K562 (cell line): ENCODE results near the gene SLC16A5. TPM values are rescaled to one million over a fixed set of nuclear protein-coding genes. Genes with fewer than 3 reads are reported as not detected.

ENCODE experiments used
- BRCA1 ChIP-seq, 2 experiments: fragments of 450-650 bp in 1 of 2; sonication (generic) in 1 of 2; formaldehyde crosslinking in 1 of 2; IDR thresholded peaks; 2 replicates each; pipeline versions ENCODE4 v1.5.0 to v1.6.1; 2017 to 2020; ENCODE audit warnings: mild to moderate bottlenecking in 1 of 2, missing genetic modification reagents in 1 of 2
- CREB1 ChIP-seq, 2 experiments: sonication (generic) in 1 of 2; formaldehyde crosslinking in 1 of 2; IDR thresholded peaks; 2 replicates each; pipeline versions ENCODE4 v1.6.1 to v1.8.0; 2012 to 2022; ENCODE audit warnings: inconsistent platforms in 1 of 2, mild to moderate bottlenecking in 1 of 2, missing genetic modification reagents in 1 of 2, moderate library complexity in 1 of 2
- HDAC1 ChIP-seq, 2 experiments: fragments of 450-650 bp; IDR thresholded peaks; 2 replicates each; pipeline ENCODE4 v1.6.1; 2016 to 2017; ENCODE audit warnings: inconsistent platforms in 1 of 2, mild to moderate bottlenecking in 1 of 2, moderate library complexity in 1 of 2
- HNRNPK ChIP-seq: fragments of 200-400 bp; formaldehyde crosslinking; IDR thresholded peaks from one replicate; pipeline ENCODE4 v1.6.1; 2018; ENCODE audit warnings: mild to moderate bottlenecking, low read depth, low read length; ENCODE audit not compliant: poor library complexity, severe bottlenecking
- HSF4 ChIP-seq: fragments of 250-450 bp; sonication (Bioruptor Pico); IDR thresholded peaks from 2 replicates; pipeline ENCODE4 v2.1.2; 2022; ENCODE audit warnings: mild to moderate bottlenecking, moderate library complexity, borderline replicate concordance
- POLR2AphosphoS5 ChIP-seq: IDR thresholded peaks from 2 replicates; pipeline ENCODE4 v1.6.1; 2011; ENCODE audit warnings: mild to moderate bottlenecking, low read depth, low read length, moderate library complexity; ENCODE audit not compliant: control insufficient read depth, insufficient read depth
- RBM25 ChIP-seq: fragments of 200-400 bp; formaldehyde crosslinking; IDR thresholded peaks from 2 replicates; pipeline ENCODE4 v1.6.1; 2018; ENCODE audit warnings: low read length, low read depth, moderate library complexity; ENCODE audit not compliant: severe bottlenecking
- SIX5 ChIP-seq, 2 experiments: IDR thresholded peaks; 2 replicates each; pipeline ENCODE4 v1.6.1; 2011; ENCODE audit warnings: low read length in 2 of 2, borderline replicate concordance in 1 of 2, low read depth in 1 of 2, mild to moderate bottlenecking in 1 of 2, moderate library complexity in 1 of 2; ENCODE audit not compliant: insufficient read depth in 1 of 2
- ZNF408 ChIP-seq: fragments of 250-450 bp; sonication (Bioruptor Pico); IDR thresholded peaks from 2 replicates; pipeline ENCODE4 v1.4.0; 2020; ENCODE audit warnings: low read depth, mild to moderate bottlenecking, moderate library complexity
- ZNF696 ChIP-seq: fragments of 250-450 bp; sonication (Bioruptor Pico); conservative IDR thresholded peaks from 2 replicates; pipeline ENCODE4 v1.4.0; 2020; ENCODE audit warnings: mild to moderate bottlenecking, moderate library complexity
- ZNF766 ChIP-seq: fragments of 200-800 bp; sonication (Bioruptor generic); conservative IDR thresholded peaks from 2 replicates; pipeline ENCODE4 v1.6.1; 2016; ENCODE audit warnings: missing genetic modification characterization, missing compliant biosample characterization
- polyA plus RNA-seq, 8 experiments: library from polyadenylated mRNA; depleted of rRNA in 4 of 8; stranded (reverse) in 5 of 8; unstranded in 3 of 8; fragments of >200 nt; fragmentation: Nextera tagmentation in 2 of 8; fragmentation: Illumina TruSeq in 1 of 8; extraction: Ambion mirVana in 2 of 8; extraction: Trizol in 1 of 8; gene quantifications; 2 replicates each; pipeline versions ENCODE4 v1.2.1 to v1.2.3, GENCODE V29; 2011 to 2014; ENCODE audit warnings: inconsistent platforms in 1 of 8, missing spikeins in 1 of 8
- total RNA-seq, 7 experiments: library from RNA; depleted of rRNA in 6 of 7; stranded (reverse); fragments of >200 nt in 6 of 7; fragmentation: Illumina TruSeq in 2 of 7; extraction: Trizol in 2 of 7; gene quantifications; 2 replicates each; pipeline versions ENCODE4 v1.2.1 to v1.2.3, GENCODE V29; 2011 to 2021; ENCODE audit warnings: low replicate concordance in 1 of 7
- TF ChIP-seq, protein P1 (sequence below): sonication (generic); formaldehyde crosslinking; IDR thresholded peaks from 2 replicates; pipeline ENCODE4 v1.8.0; 2022; ENCODE audit warnings: mild to moderate bottlenecking, missing genetic modification reagents
- TF ChIP-seq, protein P2 (sequence below): sonication (generic); formaldehyde crosslinking; IDR thresholded peaks from 2 replicates; pipeline ENCODE4 v1.9.0; 2022; ENCODE audit warnings: mild to moderate bottlenecking, missing genetic modification reagents
- TF ChIP-seq, protein P3 (sequence below), 2 experiments: fragments of 450-650 bp in 1 of 2; IDR thresholded peaks; 2 replicates each; pipeline ENCODE4 v1.6.1; 2011 to 2017; ENCODE audit warnings: low read depth in 2 of 2, antibody characterized with exemption in 1 of 2, borderline replicate concordance in 1 of 2, low read length in 1 of 2, mild to moderate bottlenecking in 1 of 2, mixed read lengths in 1 of 2; ENCODE audit not compliant: control insufficient read depth in 1 of 2
- TF ChIP-seq, protein P4 (sequence below): fragments of 450-650 bp; IDR thresholded peaks from 2 replicates; pipeline ENCODE4 v1.6.1; 2016; ENCODE audit warnings: borderline replicate concordance

The SLC16A5 gene
- total and polyA plus RNA-seq, 9 of the 15 experiments (the other 6 are each of a cell fraction or from before 2014, with no cell fraction given), result 0.06 to 2.6 (median 0.91) TPM

DNA sequence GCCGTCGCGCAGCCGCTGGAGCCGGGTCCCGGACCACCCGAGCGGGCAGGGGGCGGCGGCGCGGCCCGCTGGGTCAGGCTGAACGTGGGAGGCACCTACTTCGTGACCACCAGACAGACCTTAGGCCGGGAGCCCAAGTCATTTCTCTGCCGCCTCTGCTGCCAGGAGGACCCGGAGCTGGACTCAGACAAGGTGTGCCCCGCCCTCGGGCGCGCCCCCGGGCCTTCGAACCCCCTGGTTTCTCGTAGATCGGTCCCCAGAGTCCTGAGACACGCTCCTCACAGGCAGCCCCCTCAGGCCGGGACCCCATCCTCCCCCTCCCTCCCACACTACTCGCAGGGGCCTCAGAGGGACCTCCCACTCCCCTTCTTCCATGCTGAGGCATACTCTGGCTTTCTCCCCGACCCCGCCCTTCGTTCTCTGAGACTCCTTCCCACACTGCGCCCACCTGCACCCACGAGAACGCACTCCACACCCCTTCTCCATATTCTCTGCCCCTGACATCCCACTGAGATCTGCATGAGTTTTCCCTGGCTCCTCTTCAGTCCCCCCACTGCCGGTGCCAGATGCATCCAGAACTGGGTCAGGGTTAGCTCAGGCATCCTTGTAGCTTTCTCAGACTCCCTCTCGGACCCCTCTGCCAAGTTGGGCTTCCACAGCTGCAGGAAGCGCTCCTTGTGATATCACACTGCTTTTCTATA, 40.2 kb upstream of the SLC16A5 start (continued):
- TF ChIP-seq, protein P1, sequence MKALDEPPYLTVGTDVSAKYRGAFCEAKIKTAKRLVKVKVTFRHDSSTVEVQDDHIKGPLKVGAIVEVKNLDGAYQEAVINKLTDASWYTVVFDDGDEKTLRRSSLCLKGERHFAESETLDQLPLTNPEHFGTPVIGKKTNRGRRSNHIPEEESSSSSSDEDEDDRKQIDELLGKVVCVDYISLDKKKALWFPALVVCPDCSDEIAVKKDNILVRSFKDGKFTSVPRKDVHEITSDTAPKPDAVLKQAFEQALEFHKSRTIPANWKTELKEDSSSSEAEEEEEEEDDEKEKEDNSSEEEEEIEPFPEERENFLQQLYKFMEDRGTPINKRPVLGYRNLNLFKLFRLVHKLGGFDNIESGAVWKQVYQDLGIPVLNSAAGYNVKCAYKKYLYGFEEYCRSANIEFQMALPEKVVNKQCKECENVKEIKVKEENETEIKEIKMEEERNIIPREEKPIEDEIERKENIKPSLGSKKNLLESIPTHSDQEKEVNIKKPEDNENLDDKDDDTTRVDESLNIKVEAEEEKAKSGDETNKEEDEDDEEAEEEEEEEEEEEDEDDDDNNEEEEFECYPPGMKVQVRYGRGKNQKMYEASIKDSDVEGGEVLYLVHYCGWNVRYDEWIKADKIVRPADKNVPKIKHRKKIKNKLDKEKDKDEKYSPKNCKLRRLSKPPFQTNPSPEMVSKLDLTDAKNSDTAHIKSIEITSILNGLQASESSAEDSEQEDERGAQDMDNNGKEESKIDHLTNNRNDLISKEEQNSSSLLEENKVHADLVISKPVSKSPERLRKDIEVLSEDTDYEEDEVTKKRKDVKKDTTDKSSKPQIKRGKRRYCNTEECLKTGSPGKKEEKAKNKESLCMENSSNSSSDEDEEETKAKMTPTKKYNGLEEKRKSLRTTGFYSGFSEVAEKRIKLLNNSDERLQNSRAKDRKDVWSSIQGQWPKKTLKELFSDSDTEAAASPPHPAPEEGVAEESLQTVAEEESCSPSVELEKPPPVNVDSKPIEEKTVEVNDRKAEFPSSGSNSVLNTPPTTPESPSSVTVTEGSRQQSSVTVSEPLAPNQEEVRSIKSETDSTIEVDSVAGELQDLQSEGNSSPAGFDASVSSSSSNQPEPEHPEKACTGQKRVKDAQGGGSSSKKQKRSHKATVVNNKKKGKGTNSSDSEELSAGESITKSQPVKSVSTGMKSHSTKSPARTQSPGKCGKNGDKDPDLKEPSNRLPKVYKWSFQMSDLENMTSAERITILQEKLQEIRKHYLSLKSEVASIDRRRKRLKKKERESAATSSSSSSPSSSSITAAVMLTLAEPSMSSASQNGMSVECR (CRISPR knock-in tag), result 0 out of 2 replicates have a peak, but pooled peaks have one; percentile 30
- TF ChIP-seq, protein P2, sequence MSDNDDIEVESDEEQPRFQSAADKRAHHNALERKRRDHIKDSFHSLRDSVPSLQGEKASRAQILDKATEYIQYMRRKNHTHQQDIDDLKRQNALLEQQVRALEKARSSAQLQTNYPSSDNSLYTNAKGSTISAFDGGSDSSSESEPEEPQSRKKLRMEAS (CRISPR knock-in tag), result peak; percentile 39; the same call in 1 of the 2 replicates
- TF ChIP-seq ZNF766 (CRISPR knock-in tag), result no peak
- TF ChIP-seq SIX5 (IDR thresholded peaks at IDR 0.05; ENCODE audit: borderline replicate concordance in 1 of 2, insufficient read depth in 1 of 2, low read depth in 1 of 2, low read length in 2 of 2), result no peak
- TF ChIP-seq HNRNPK, result no peak
- TF ChIP-seq, protein P3, sequence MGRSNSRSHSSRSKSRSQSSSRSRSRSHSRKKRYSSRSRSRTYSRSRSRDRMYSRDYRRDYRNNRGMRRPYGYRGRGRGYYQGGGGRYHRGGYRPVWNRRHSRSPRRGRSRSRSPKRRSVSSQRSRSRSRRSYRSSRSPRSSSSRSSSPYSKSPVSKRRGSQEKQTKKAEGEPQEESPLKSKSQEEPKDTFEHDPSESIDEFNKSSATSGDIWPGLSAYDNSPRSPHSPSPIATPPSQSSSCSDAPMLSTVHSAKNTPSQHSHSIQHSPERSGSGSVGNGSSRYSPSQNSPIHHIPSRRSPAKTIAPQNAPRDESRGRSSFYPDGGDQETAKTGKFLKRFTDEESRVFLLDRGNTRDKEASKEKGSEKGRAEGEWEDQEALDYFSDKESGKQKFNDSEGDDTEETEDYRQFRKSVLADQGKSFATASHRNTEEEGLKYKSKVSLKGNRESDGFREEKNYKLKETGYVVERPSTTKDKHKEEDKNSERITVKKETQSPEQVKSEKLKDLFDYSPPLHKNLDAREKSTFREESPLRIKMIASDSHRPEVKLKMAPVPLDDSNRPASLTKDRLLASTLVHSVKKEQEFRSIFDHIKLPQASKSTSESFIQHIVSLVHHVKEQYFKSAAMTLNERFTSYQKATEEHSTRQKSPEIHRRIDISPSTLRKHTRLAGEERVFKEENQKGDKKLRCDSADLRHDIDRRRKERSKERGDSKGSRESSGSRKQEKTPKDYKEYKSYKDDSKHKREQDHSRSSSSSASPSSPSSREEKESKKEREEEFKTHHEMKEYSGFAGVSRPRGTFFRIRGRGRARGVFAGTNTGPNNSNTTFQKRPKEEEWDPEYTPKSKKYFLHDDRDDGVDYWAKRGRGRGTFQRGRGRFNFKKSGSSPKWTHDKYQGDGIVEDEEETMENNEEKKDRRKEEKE (IDR thresholded peaks at IDR 0.05; ENCODE audit: borderline replicate concordance in 1 of 2, control insufficient read depth in 1 of 2, low read depth in 2 of 2, low read length in 1 of 2), result no peak
- peak in 1 of 2 experiments; percentile 71; a peak in 2 of 4 replicates for TF ChIP-seq HDAC1 (IDR thresholded peaks at IDR 0.05)
- TF ChIP-seq, protein P4, sequence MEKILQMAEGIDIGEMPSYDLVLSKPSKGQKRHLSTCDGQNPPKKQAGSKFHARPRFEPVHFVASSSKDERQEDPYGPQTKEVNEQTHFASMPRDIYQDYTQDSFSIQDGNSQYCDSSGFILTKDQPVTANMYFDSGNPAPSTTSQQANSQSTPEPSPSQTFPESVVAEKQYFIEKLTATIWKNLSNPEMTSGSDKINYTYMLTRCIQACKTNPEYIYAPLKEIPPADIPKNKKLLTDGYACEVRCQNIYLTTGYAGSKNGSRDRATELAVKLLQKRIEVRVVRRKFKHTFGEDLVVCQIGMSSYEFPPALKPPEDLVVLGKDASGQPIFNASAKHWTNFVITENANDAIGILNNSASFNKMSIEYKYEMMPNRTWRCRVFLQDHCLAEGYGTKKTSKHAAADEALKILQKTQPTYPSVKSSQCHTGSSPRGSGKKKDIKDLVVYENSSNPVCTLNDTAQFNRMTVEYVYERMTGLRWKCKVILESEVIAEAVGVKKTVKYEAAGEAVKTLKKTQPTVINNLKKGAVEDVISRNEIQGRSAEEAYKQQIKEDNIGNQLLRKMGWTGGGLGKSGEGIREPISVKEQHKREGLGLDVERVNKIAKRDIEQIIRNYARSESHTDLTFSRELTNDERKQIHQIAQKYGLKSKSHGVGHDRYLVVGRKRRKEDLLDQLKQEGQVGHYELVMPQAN, result peak; percentile 48; the same call in 1 of the 2 replicates
- TF ChIP-seq RBM25, result no peak
- TF ChIP-seq ZNF696, result no peak
- no peak for TF ChIP-seq POLR2AphosphoS5
- no peak for TF ChIP-seq HSF4 (CRISPR knock-in tag)
- TF ChIP-seq BRCA1 (IDR thresholded peaks at IDR 0.05), result no peak
- TF ChIP-seq BRCA1 (CRISPR knock-in tag; IDR thresholded peaks at IDR 0.05), result 0 out of 2 replicates have a peak, but pooled peaks have one; percentile 61
- no peak for TF ChIP-seq CREB1 (IDR thresholded peaks at IDR 0.05)
- TF ChIP-seq CREB1 (CRISPR knock-in tag; IDR thresholded peaks at IDR 0.05), result no peak
- TF ChIP-seq ZNF408 (CRISPR knock-in tag), result no peak
